Glutamatergic neuron (in vitro differentiated cells): ENCODE results near the gene CBX2. TPM values are rescaled to one million over a fixed set of nuclear protein-coding genes. Genes with fewer than 3 reads are reported as not detected.

Source experiments
- DNase-seq: peaks from one replicate; pipeline ENCODE4 v3.0.0; 2022
- H3K27ac Mint-ChIP-seq: one replicate; pipeline ENCODE4 v1.8.0; 2020; ENCODE audit warnings: mild to moderate bottlenecking, mixed read lengths, inconsistent platforms; ENCODE audit not compliant: unreplicated experiment
- H3K27me3 Mint-ChIP-seq: one replicate; pipeline ENCODE4 v1.8.0; 2020; ENCODE audit warnings: mild to moderate bottlenecking, moderate library complexity, mixed read lengths, inconsistent platforms; ENCODE audit not compliant: unreplicated experiment
- H3K36me3 Mint-ChIP-seq: one replicate; pipeline ENCODE4 v1.8.0; 2020; ENCODE audit warnings: mild to moderate bottlenecking, mixed read lengths, inconsistent platforms; ENCODE audit not compliant: unreplicated experiment
- H3K4me1 Mint-ChIP-seq: one replicate; pipeline ENCODE4 v1.8.0; 2020; ENCODE audit warnings: mild to moderate bottlenecking, low read depth, mixed read lengths, inconsistent platforms; ENCODE audit not compliant: unreplicated experiment
- H3K4me3 Mint-ChIP-seq: one replicate; pipeline ENCODE4 v1.8.0; 2020; ENCODE audit warnings: mild to moderate bottlenecking, mixed read lengths, inconsistent platforms; ENCODE audit not compliant: unreplicated experiment
- H3K9me3 Mint-ChIP-seq: one replicate; pipeline ENCODE4 v1.8.0; 2020; ENCODE audit warnings: mild to moderate bottlenecking, moderate library complexity, mixed read lengths, inconsistent platforms; ENCODE audit not compliant: unreplicated experiment
- total RNA-seq: library from RNA; stranded (reverse); fragmentation: NEBNext Ultra II Directional; extraction: Animal tissue kit (Norgen Biotek cat#: 25700); gene quantifications from one replicate; pipeline ENCODE4 v1.2.1, GENCODE V29; 2021; ENCODE audit not compliant: unreplicated experiment
- TF ChIP-seq, protein P1 (sequence below): fragments of 200-600 bp; sonication (generic); IDR thresholded peaks from one replicate; pipeline ENCODE4 v1.5.0; 2021; ENCODE audit not compliant: partially characterized antibody, unreplicated experiment

CBX2 gene
- total RNA-seq, 1 donor from 2014 or later: 78.8 TPM

DNA sequence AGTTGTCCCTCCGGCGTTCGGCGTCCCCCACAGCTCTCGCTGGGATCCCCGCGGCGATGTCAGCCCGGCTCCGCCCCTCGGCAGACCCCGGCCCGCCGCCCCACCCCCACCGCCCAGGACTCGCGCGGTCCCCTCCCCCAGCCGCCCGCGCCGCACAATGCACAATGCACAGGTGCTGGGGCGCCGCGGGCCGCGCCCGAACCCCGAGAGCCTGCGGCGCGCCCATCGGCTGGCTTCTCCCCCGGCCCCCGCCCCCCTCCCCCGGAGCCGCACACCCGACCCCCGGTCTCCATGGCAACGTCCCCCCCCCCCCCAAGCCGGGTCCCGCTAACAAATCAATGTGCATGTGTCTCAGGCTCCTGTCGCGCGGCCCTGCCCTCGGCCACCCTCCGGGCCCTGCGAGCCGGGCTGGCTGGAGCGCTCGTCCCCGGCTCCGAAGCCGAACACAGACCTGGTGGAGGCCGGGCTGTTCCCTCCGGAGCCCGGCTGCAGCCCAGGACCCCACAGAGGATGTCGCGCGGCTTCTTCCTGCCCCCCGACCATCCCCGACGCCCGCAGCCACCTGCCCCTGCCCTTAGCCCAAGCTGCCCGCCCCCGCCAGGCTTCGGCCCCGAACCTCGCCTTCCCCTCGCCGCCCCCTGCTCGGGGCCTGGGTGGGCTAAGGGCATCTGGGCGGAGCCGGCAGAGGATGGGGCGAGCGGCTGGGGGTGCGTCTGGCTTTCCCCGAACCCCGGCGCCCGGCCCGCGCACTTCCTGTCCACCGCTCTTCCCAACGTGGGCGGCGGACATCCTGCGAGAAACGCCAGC, 19.7 kb downstream of the CBX2 start:
- peaks cover 37% of the 10 kb centered on the region for H3K27me3 Mint-ChIP-seq

DNA sequence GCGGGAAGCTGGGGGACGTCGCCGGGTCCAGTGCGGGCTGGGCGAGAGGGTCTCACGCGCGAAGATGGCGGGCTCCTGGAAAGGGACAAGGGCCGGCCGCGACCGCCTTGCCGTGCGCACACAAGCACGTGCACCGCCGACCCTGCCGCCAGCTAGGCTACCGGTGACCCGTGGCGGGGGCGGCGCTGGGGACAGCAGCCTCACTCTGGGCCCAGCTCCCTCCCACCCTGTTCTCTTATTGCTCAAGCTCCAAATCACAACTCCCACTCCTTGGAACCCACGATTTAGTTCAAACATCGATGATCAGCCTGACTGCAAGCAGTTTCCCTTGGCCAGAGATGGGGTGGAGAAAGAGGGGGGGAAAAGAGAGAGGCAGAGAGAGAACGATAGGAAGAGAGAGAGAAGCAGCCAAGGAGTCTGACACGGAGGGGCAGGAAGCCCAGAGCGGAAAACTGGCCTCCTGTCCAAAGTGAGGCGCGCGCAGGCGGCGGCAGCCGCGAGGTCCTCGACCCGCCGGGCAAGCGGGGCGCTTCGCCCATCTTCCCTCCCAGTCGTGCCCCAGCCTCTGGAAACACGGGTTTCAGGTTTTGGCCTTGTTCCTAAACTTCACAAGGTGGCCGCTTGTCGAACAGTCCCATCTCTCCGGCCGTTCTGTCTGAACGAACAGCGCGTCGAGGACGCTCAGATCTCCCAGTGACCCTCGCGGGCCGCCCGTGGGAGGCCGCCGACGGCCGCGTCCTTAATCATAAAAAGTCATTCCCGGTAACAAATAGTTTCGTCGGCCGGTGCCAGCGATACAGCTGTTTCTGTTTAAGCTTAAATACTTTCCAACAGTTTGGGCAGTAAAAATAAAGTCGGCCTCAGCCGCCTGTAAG, 20.6 kb downstream of the CBX2 start:
- H3K9me3 Mint-ChIP-seq: peaks cover 18% of the 10 kb centered on the region
- H3K4me1 Mint-ChIP-seq: peaks cover 21% of the 10 kb centered on the region
- H3K27me3 Mint-ChIP-seq: peaks cover 36% of the 10 kb centered on the region
- TF ChIP-seq, protein P1, sequence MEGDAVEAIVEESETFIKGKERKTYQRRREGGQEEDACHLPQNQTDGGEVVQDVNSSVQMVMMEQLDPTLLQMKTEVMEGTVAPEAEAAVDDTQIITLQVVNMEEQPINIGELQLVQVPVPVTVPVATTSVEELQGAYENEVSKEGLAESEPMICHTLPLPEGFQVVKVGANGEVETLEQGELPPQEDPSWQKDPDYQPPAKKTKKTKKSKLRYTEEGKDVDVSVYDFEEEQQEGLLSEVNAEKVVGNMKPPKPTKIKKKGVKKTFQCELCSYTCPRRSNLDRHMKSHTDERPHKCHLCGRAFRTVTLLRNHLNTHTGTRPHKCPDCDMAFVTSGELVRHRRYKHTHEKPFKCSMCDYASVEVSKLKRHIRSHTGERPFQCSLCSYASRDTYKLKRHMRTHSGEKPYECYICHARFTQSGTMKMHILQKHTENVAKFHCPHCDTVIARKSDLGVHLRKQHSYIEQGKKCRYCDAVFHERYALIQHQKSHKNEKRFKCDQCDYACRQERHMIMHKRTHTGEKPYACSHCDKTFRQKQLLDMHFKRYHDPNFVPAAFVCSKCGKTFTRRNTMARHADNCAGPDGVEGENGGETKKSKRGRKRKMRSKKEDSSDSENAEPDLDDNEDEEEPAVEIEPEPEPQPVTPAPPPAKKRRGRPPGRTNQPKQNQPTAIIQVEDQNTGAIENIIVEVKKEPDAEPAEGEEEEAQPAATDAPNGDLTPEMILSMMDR: no peak
- peak; percentile 42 for DNase-seq
- H3K36me3 Mint-ChIP-seq: peaks cover 3% of the 10 kb centered on the region
- H3K27ac Mint-ChIP-seq: peak overlapping the region; percentile 19
- H3K4me3 Mint-ChIP-seq: peak overlapping the region; percentile 63

More for the DNA sequence above, 19.7 kb downstream of the CBX2 start:
- Mint-ChIP-seq H3K4me3 (no peak overlapping the region), H3K4me1 (peaks cover 22% of the 10 kb centered on the region), H3K27ac (no peak overlapping the region), H3K9me3 (peaks cover 18% of the 10 kb centered on the region), H3K36me3 (peaks cover 4% of the 10 kb centered on the region)
- TF ChIP-seq, protein P1: no peak
- peak; percentile 70 for DNase-seq

DNA sequence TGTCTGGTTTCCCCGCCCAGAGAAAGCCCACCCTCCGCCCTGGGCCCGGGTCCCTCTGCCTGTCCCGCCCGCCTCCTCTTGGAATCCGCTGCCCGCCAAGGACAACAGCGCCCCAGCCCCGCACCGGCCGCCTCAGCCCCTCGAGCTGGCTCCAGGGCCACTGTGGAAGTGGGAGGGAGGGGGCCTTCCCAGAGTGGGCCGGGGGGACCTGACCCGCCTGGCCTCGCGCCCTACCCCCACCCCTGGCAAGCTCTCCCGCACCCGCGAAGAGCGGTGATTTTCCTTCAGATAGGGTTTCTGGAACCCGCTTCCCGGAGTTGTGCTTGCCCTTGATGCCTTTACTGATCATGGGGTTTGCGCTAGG, 21.2 kb downstream of the CBX2 start:
- Mint-ChIP-seq H3K36me3 (no peaks in the 10 kb centered on the region), H3K27ac (peak overlapping the region; percentile 2), H3K4me1 (peaks cover 17% of the 10 kb centered on the region), H3K27me3 (peaks cover 35% of the 10 kb centered on the region), H3K4me3 (peak overlapping the region; percentile 85), H3K9me3 (peaks cover 15% of the 10 kb centered on the region)
- peak; percentile 33 for DNase-seq
- TF ChIP-seq, protein P1: no peak

DNA sequence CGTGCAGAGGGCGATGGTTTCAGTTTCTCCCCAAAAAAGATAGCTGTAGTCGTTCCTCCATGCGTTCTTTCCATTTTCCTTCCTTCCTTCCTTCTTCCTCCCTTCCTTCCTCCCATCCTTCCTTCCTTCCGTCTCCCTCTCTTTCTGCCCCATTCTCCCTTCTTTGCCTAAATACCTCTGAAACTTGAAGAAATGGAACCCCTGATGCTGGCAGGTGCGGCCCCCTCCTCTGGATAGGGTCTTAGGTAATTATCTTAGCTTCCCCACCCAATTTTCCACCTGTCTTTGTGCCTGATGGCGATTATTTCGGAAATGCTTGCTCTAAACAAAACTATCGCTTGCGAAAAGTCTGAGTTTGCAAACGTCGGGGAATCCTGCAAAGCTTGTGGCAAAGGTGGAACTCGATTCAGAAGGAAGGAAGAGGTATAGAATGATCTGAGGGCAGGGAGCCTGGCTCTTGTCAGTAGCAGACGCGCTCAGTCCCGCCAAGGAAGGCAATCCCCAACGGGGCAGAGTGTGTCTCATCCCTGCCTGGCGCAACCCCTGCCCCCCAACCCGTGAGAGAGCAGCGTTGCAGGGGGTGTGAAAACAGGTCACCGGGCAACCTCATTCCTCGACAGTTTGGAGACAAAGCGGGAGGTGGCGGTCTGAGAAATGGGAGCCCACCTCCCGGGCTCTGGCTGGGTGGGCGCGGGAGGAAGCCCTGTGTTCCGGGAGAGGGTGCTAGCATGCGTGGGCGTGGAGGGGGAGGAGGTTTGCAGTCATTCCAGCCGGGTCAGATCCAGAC, 21.8 kb downstream of the CBX2 start:
- peaks cover 37% of the 10 kb centered on the region for H3K27me3 Mint-ChIP-seq
- TF ChIP-seq, protein P1: no peak
- peaks cover 19% of the 10 kb centered on the region for H3K9me3 Mint-ChIP-seq
- DNase-seq: peak; percentile 35
- peaks cover 3% of the 10 kb centered on the region for H3K36me3 Mint-ChIP-seq
- peak overlapping the region; percentile 2 for H3K27ac Mint-ChIP-seq
- H3K4me1 Mint-ChIP-seq: peaks cover 20% of the 10 kb centered on the region
- H3K4me3 Mint-ChIP-seq: peak overlapping the region; percentile 85
